ENCODE results near the gene PARG.
"Not testable (repeated sequence)": the region's sequence is repeated elsewhere in the genome, so short reads cannot be mapped to it uniquely, and the experiment has no call there.

Gene PARG

GRCh38 chr10:49772944-49773343 is 168.9 kb downstream of the PARG start:
- not testable (repeated sequence) for H3K4me3 ChIP-seq (ENCODE audit: low read depth, low read length); H3K4ac ChIP-seq (ENCODE audit: low read depth, low read length)

GRCh38 chr10:49771046-49771445 is 170.8 kb downstream of the PARG start:
- H3K27ac ChIP-seq (ENCODE audit: low read depth, low read length); H4K12ac ChIP-seq (ENCODE audit: low read depth, low read length); H3K4me1 ChIP-seq (ENCODE audit: control insufficient read depth in 1 of 2, insufficient read depth in 2 of 2, low read length in 2 of 2); H2BK120ac ChIP-seq (ENCODE audit: insufficient read depth, low read length, poor library complexity); H3K14ac ChIP-seq (ENCODE audit: low read length); H2BK5ac ChIP-seq (ENCODE audit: low read depth, low read length, poor library complexity); H3K36me3 ChIP-seq (ENCODE audit: control insufficient read depth in 1 of 2, insufficient read depth in 2 of 2, low read length in 2 of 2); H3K4ac ChIP-seq (ENCODE audit: low read depth, low read length); DNase-seq; H3K9me3 ChIP-seq (ENCODE audit: insufficient read depth, low read depth, low read length); H3K27me3 ChIP-seq (ENCODE audit: insufficient read depth, low read length); H3K79me1 ChIP-seq (ENCODE audit: low read length); H4K91ac ChIP-seq (ENCODE audit: low read depth, low read length); H3K9ac ChIP-seq (ENCODE audit: low read length); H2BK12ac ChIP-seq (ENCODE audit: low read length); H3K4me2 ChIP-seq (ENCODE audit: low read length); H2AK5ac ChIP-seq (ENCODE audit: low read length); H3K18ac ChIP-seq (ENCODE audit: low read length); H2AFZ ChIP-seq (ENCODE audit: insufficient read depth, low read length, poor library complexity); H3K23ac ChIP-seq (ENCODE audit: low read length); H3K4me3 ChIP-seq (ENCODE audit: low read depth, low read length); H4K8ac ChIP-seq (ENCODE audit: low read depth, low read length); H3K79me2 ChIP-seq (ENCODE audit: control insufficient read depth, insufficient read depth, low read length, poor library complexity): not testable (repeated sequence)
- no CpG with 5 or more reads among the region's 11 CpGs for WGBS (ENCODE audit: extremely low coverage, insufficient coverage, insufficient read length)

More at GRCh38 chr10:49772944-49773343, 168.9 kb downstream of the PARG start:
- not testable (repeated sequence) for H3K9ac ChIP-seq (ENCODE audit: low read length); H3K4me2 ChIP-seq (ENCODE audit: low read length); H3K4me1 ChIP-seq (ENCODE audit: control insufficient read depth in 1 of 2, insufficient read depth in 2 of 2, low read length in 2 of 2); H3K23ac ChIP-seq (ENCODE audit: low read length); H3K27ac ChIP-seq (ENCODE audit: low read depth, low read length); H4K91ac ChIP-seq (ENCODE audit: low read depth, low read length); H2BK120ac ChIP-seq (ENCODE audit: insufficient read depth, low read length, poor library complexity); H2BK12ac ChIP-seq (ENCODE audit: low read length); H3K18ac ChIP-seq (ENCODE audit: low read length); H3K27me3 ChIP-seq (ENCODE audit: insufficient read depth, low read length); H3K79me2 ChIP-seq (ENCODE audit: control insufficient read depth, insufficient read depth, low read length, poor library complexity); H4K12ac ChIP-seq (ENCODE audit: low read depth, low read length); H2AK5ac ChIP-seq (ENCODE audit: low read length); H4K8ac ChIP-seq (ENCODE audit: low read depth, low read length); DNase-seq; H3K36me3 ChIP-seq (ENCODE audit: control insufficient read depth in 1 of 2, insufficient read depth in 2 of 2, low read length in 2 of 2); H3K9me3 ChIP-seq (ENCODE audit: insufficient read depth, low read depth, low read length); H3K14ac ChIP-seq (ENCODE audit: low read length); H2AFZ ChIP-seq (ENCODE audit: insufficient read depth, low read length, poor library complexity); H3K79me1 ChIP-seq (ENCODE audit: low read length); H2BK5ac ChIP-seq (ENCODE audit: low read depth, low read length, poor library complexity)
- WGBS (ENCODE audit: extremely low coverage, insufficient coverage, insufficient read length): no CpG with 5 or more reads among the region's 5 CpGs

- Histone ChIP-seq H4K8ac (ENCODE audit: low read depth, low read length) (no peak overlapping the region), H3K4me3 (ENCODE audit: low read depth, low read length) (no peak overlapping the region), H2BK5ac (ENCODE audit: low read depth, low read length, poor library complexity) (no peak overlapping the region), H3K18ac (ENCODE audit: low read length) (no peak overlapping the region), H3K9ac (ENCODE audit: low read length) (no peak overlapping the region), H2AK5ac (ENCODE audit: low read length) (no peak overlapping the region), H3K27me3 (ENCODE audit: insufficient read depth, low read length) (peaks cover 4% of the 10 kb centered on the region), H3K23ac (ENCODE audit: low read length) (no peak overlapping the region), H2AFZ (ENCODE audit: insufficient read depth, low read length, poor library complexity) (no peak overlapping the region), H3K14ac (ENCODE audit: low read length) (no peak overlapping the region), H2BK12ac (ENCODE audit: low read length) (no peak overlapping the region), H2BK120ac (ENCODE audit: insufficient read depth, low read length, poor library complexity) (no peak overlapping the region), H3K4me2 (ENCODE audit: low read length) (no peak overlapping the region), H3K4ac (ENCODE audit: low read depth, low read length) (no peak overlapping the region), H3K79me2 (ENCODE audit: control insufficient read depth, insufficient read depth, low read length, poor library complexity) (no peaks in the 10 kb centered on the region), H3K36me3 (ENCODE audit: control insufficient read depth in 1 of 2, insufficient read depth in 2 of 2, low read length in 2 of 2) (no peaks in the 10 kb centered on the region), H4K91ac (ENCODE audit: low read depth, low read length) (no peak overlapping the region), H4K12ac (ENCODE audit: low read depth, low read length) (no peak overlapping the region), H3K79me1 (ENCODE audit: low read length) (no peaks in the 10 kb centered on the region), H3K4me1 (ENCODE audit: control insufficient read depth in 1 of 2, insufficient read depth in 2 of 2, low read length in 2 of 2) (no peaks in the 10 kb centered on the region), H3K9me3 (ENCODE audit: insufficient read depth, low read depth, low read length) (no peaks in the 10 kb centered on the region), H3K27ac (ENCODE audit: low read depth, low read length) (no peak overlapping the region)
- no peak for DNase-seq
- WGBS (ENCODE audit: extremely low coverage, insufficient coverage, insufficient read length): no CpG with 5 or more reads among the region's 8 CpGs
These were observed 172.1 kb downstream of the PARG start for GRCh38 chr10:49769692-49770091.

GRCh38 chr10:49768731-49769130 is 173.1 kb downstream of the PARG start:
- DNase-seq: no peak
- Histone ChIP-seq H3K4me2 (ENCODE audit: low read length) (no peak overlapping the region), H4K12ac (ENCODE audit: low read depth, low read length) (no peak overlapping the region), H2BK5ac (ENCODE audit: low read depth, low read length, poor library complexity) (no peak overlapping the region), H3K9ac (ENCODE audit: low read length) (no peak overlapping the region), H3K27me3 (ENCODE audit: insufficient read depth, low read length) (peaks cover 4% of the 10 kb centered on the region), H3K27ac (ENCODE audit: low read depth, low read length) (no peak overlapping the region), H4K91ac (ENCODE audit: low read depth, low read length) (no peak overlapping the region), H2AK5ac (ENCODE audit: low read length) (no peak overlapping the region), H2BK12ac (ENCODE audit: low read length) (no peak overlapping the region), H3K4me1 (ENCODE audit: control insufficient read depth in 1 of 2, insufficient read depth in 2 of 2, low read length in 2 of 2) (no peaks in the 10 kb centered on the region), H3K14ac (ENCODE audit: low read length) (no peak overlapping the region), H3K79me2 (ENCODE audit: control insufficient read depth, insufficient read depth, low read length, poor library complexity) (no peaks in the 10 kb centered on the region), H3K18ac (ENCODE audit: low read length) (no peak overlapping the region), H2BK120ac (ENCODE audit: insufficient read depth, low read length, poor library complexity) (no peak overlapping the region), H3K9me3 (ENCODE audit: insufficient read depth, low read depth, low read length) (no peaks in the 10 kb centered on the region), H3K79me1 (ENCODE audit: low read length) (no peaks in the 10 kb centered on the region), H4K8ac (ENCODE audit: low read depth, low read length) (no peak overlapping the region), H2AFZ (ENCODE audit: insufficient read depth, low read length, poor library complexity) (no peak overlapping the region), H3K23ac (ENCODE audit: low read length) (no peak overlapping the region), H3K36me3 (ENCODE audit: control insufficient read depth in 1 of 2, insufficient read depth in 2 of 2, low read length in 2 of 2) (no peaks in the 10 kb centered on the region), H3K4me3 (ENCODE audit: low read depth, low read length) (no peak overlapping the region), H3K4ac (ENCODE audit: low read depth, low read length) (no peak overlapping the region)
- WGBS (ENCODE audit: extremely low coverage, insufficient coverage, insufficient read length): no CpG with 5 or more reads among the region's 45 CpGs

Data from trophoblast cell (in vitro differentiated cells and primary cell).